Esophagus muscularis mucosa (tissue), 3 donors: Measurements from ENCODE around the gene OR6K2.

Experiments
- CTCF ChIP-seq, 3 experiments: fragments of 200-600 bp in 2 of 3; fragments of 450-650 bp in 1 of 3; sonication (generic) in 2 of 3; IDR thresholded peaks; one replicate each; pipeline ENCODE4 v1.5.1; 2017 to 2019; ENCODE audit warnings: antibody characterized with exemption in 3 of 3, mild to moderate bottlenecking in 2 of 3, moderate library complexity in 1 of 3
- POLR2A ChIP-seq: fragments of 450-650 bp; IDR thresholded peaks from one replicate; pipeline ENCODE4 v1.6.1; 2017; ENCODE audit warnings: antibody characterized with exemption, moderate library complexity, mild to moderate bottlenecking, low read depth
- POLR2AphosphoS5 ChIP-seq, 2 donors: sonication (generic); formaldehyde crosslinking; IDR thresholded peaks; one replicate each; pipeline ENCODE4 v1.6.1; 2017; ENCODE audit warnings: antibody characterized with exemption in 2 of 2

- TF ChIP-seq POLR2A (no peak), CTCF (IDR thresholded peaks at IDR 0.05) (no peak), POLR2AphosphoS5 (IDR thresholded peaks at IDR 0.05) (no peak)
Observed at GRCh38 chr1:158679289-158679688, 21.2 kb downstream of the OR6K2 start.
